Neural cell (in vitro differentiated cells): ENCODE data around the gene STUM.

Experiments used
- CTCF ChIP-seq: fragments of 450-650 bp; IDR thresholded peaks from 2 replicates; pipeline ENCODE4 v1.5.1; 2014; ENCODE audit warnings: antibody characterized with exemption, mild to moderate bottlenecking, moderate library complexity; ENCODE audit not compliant: poor library complexity, severe bottlenecking
- EZH2 ChIP-seq: fragments of 200-600, 300-800 bp; shearing (Covaris generic), sonication (generic); IDR thresholded peaks from 2 replicates; pipeline ENCODE4 v1.6.1; 2014; ENCODE audit warnings: antibody characterized with exemption, low read length, borderline replicate concordance, mild to moderate bottlenecking; ENCODE audit not compliant: insufficient read depth, poor library complexity, severe bottlenecking
- POLR2AphosphoS5 ChIP-seq: IDR thresholded peaks from 2 replicates; pipeline ENCODE4 v1.6.1; 2012
- REST ChIP-seq: IDR thresholded peaks from 2 replicates; pipeline ENCODE4 v1.6.1; 2012; ENCODE audit warnings: borderline replicate concordance

GRCh38 chr1:226549094-226549936, 751 bp downstream of the STUM start:
- TF ChIP-seq CTCF (no peak), REST (no peak), POLR2AphosphoS5 (no peak), EZH2 (no peak)
